Measurements from ENCODE around the gene ZNF354B.

The ZNF354B gene

GRCh38 chr5:178859625-178860521, at the start of gene ZNF354B:
TSS of gene ZNF354B (plus strand) at chr5:178859953. CDS start at chr5:178861048, 1,095 bp downstream.
- peak within 1 kb of the TSS; percentile 37 for H3K27ac ChIP-seq
- H3K4me2 ChIP-seq (ENCODE audit: low read length), result peak within 1 kb of the TSS; percentile 90
- H3K9me3 ChIP-seq (ENCODE audit: control insufficient read depth, low read length), result no peaks in the 10 kb centered on the region
- peaks cover 12% of the 10 kb centered on the region for H3K79me2 ChIP-seq
- H3K27me3 ChIP-seq (ENCODE audit: control insufficient read depth, insufficient read depth, low read length), result no peaks in the 10 kb centered on the region
- no peak within 1 kb of the TSS for H3K9ac ChIP-seq
- H3K36me3 ChIP-seq (ENCODE audit: control insufficient read depth, insufficient read depth, low read length), result no peaks in the 10 kb centered on the region
- H3K4me1 ChIP-seq, result no peaks in the 10 kb centered on the region
- peak within 1 kb of the TSS; percentile 59 for H2AFZ ChIP-seq
- H3K4me3 ChIP-seq (ENCODE audit: low read depth, low read length), result peak within 1 kb of the TSS; percentile 67
- peak; percentile 23 for TF ChIP-seq CTCF (IDR thresholded peaks at IDR 0.05)

GRCh38 chr5:178817506-178817905, 42.2 kb upstream of the ZNF354B start:
- no peaks in the 10 kb centered on the region for H3K4me1 ChIP-seq
- no peak for TF ChIP-seq CTCF (IDR thresholded peaks at IDR 0.05)
- no peak overlapping the region for H3K27ac ChIP-seq
- no peaks in the 10 kb centered on the region for H3K9me3 ChIP-seq (ENCODE audit: control insufficient read depth, low read length)
- no peaks in the 10 kb centered on the region for H3K79me2 ChIP-seq
- H3K27me3 ChIP-seq (ENCODE audit: control insufficient read depth, insufficient read depth, low read length), result no peaks in the 10 kb centered on the region
- no peak overlapping the region for H3K4me3 ChIP-seq (ENCODE audit: low read depth, low read length)
- no peaks in the 10 kb centered on the region for H3K36me3 ChIP-seq (ENCODE audit: control insufficient read depth, insufficient read depth, low read length)
- H2AFZ ChIP-seq, result no peak overlapping the region
- H3K9ac ChIP-seq, result no peak overlapping the region
- H3K4me2 ChIP-seq (ENCODE audit: low read length), result no peak overlapping the region

GRCh38 chr5:178818094-178818493, 41.7 kb upstream of the ZNF354B start:
- no peak for TF ChIP-seq CTCF (IDR thresholded peaks at IDR 0.05)
- Histone ChIP-seq H3K4me2 (ENCODE audit: low read length) (no peak overlapping the region), H3K27me3 (ENCODE audit: control insufficient read depth, insufficient read depth, low read length) (no peaks in the 10 kb centered on the region), H3K4me1 (no peaks in the 10 kb centered on the region), H3K9me3 (ENCODE audit: control insufficient read depth, low read length) (no peaks in the 10 kb centered on the region), H3K36me3 (ENCODE audit: control insufficient read depth, insufficient read depth, low read length) (no peaks in the 10 kb centered on the region), H3K9ac (no peak overlapping the region), H2AFZ (no peak overlapping the region), H3K27ac (no peak overlapping the region), H3K79me2 (no peaks in the 10 kb centered on the region), H3K4me3 (ENCODE audit: low read depth, low read length) (no peak overlapping the region)

GRCh38 chr5:178820001-178820400, 39.8 kb upstream of the ZNF354B start:
- TF ChIP-seq CTCF (IDR thresholded peaks at IDR 0.05), result no peak
- Histone ChIP-seq H3K27ac (no peak overlapping the region), H2AFZ (no peak overlapping the region), H3K4me2 (ENCODE audit: low read length) (no peak overlapping the region), H3K4me1 (no peaks in the 10 kb centered on the region), H3K9me3 (ENCODE audit: control insufficient read depth, low read length) (no peaks in the 10 kb centered on the region), H3K27me3 (ENCODE audit: control insufficient read depth, insufficient read depth, low read length) (no peaks in the 10 kb centered on the region), H3K9ac (no peak overlapping the region), H3K4me3 (ENCODE audit: low read depth, low read length) (no peak overlapping the region), H3K79me2 (no peaks in the 10 kb centered on the region), H3K36me3 (ENCODE audit: control insufficient read depth, insufficient read depth, low read length) (no peaks in the 10 kb centered on the region)

GRCh38 chr5:178825444-178825843, 34.3 kb upstream of the ZNF354B start:
- Histone ChIP-seq H3K4me1 (no peaks in the 10 kb centered on the region), H3K27ac (no peak overlapping the region), H3K27me3 (ENCODE audit: control insufficient read depth, insufficient read depth, low read length) (no peaks in the 10 kb centered on the region), H3K4me2 (ENCODE audit: low read length) (no peak overlapping the region), H3K9ac (no peak overlapping the region), H2AFZ (no peak overlapping the region), H3K36me3 (ENCODE audit: control insufficient read depth, insufficient read depth, low read length) (no peaks in the 10 kb centered on the region), H3K9me3 (ENCODE audit: control insufficient read depth, low read length) (no peaks in the 10 kb centered on the region), H3K4me3 (ENCODE audit: low read depth, low read length) (no peak overlapping the region), H3K79me2 (no peaks in the 10 kb centered on the region)
- no peak for TF ChIP-seq CTCF (IDR thresholded peaks at IDR 0.05)

Measured in parathyroid adenoma (tissue), 2 donors.